ENCODE measurements around the gene JPT1. TPM values are rescaled to one million over a fixed set of nuclear protein-coding genes. Genes with fewer than 3 reads are reported as not detected.
"Not testable (repeated sequence)": the region's sequence is repeated elsewhere in the genome, so short reads cannot be mapped to it uniquely, and the experiment has no call there.

The JPT1 gene
- total RNA-seq, 1 experiment from 2014 or later = 265 TPM

DNA sequence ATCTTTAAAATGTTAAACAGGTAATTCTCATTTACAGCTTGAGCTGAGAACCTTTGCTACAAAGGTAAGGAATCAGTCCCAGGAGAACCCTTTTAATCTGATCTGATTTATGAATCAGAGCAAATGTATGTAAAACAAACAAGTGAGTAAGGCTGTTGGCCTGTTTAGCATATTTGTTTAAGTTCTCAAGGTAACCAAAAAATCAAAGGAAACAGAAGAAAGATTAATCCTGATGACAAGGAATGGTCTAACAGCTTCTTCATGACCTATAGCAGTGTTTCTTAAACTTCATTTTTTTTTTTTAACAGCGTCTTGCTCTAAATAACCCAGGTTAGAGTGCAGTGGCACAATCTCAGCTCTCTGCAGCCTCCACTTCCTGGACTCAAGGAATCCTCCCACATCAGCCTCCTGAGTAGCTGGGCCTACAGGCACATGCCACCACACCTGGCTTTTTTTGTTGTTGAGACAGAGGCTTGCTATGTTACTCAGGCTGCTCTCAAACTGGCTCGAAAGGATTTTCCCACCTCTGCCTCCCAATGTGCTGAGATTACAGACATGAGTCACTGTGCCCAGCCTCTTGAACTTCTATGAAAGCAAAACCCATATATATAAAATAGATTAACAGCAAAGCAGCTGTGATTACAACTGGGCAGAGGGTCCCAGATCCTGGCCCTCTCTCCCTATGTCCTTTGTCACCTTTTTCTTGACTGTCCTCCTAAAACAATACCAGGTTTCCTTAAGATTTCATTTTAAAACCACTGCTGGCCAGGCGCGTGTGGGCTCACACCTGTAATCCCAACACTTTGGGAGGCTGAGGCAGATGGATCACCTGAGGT is 5.1 kb upstream of the JPT1 start:
- peak overlapping the region in 2 of 3 experiments; percentile 76 to 84; a peak in 4 of 7 replicates for H3K27ac Mint-ChIP-seq
- no peak overlapping the region for H3K4me3 Mint-ChIP-seq
- no peak overlapping the region for H3K27ac ChIP-seq (ENCODE audit: insufficient read length, low read depth, low read length)
- H2AFZ ChIP-seq (ENCODE audit: low read length) = no peak overlapping the region
- peaks cover 2 to 14% (median 8%) of the 10 kb centered on the region in 3 experiments; a peak in 5 of 7 replicates for H3K36me3 Mint-ChIP-seq (ENCODE audit: insufficient read depth in 1 of 3, low read depth in 3 of 3)
- H3K9me3 ChIP-seq (ENCODE audit: control insufficient read depth, low read depth, low read length) = no peaks in the 10 kb centered on the region
- no peaks in the 10 kb centered on the region for H3K4me1 ChIP-seq (ENCODE audit: insufficient read depth, low read length)
- H3K23ac ChIP-seq (ENCODE audit: insufficient read length, low read depth, low read length) = no peak overlapping the region
- H3K14ac ChIP-seq (ENCODE audit: insufficient read depth, low read length) = no peak overlapping the region
- H4K8ac ChIP-seq (replicated peaks; ENCODE audit: insufficient read length, low read depth, low read length) = no peak overlapping the region
- no peaks in the 10 kb centered on the region for H3K23me2 ChIP-seq (ENCODE audit: insufficient read length, low read depth, low read length, poor library complexity, severe bottlenecking)
- H2AK5ac ChIP-seq (ENCODE audit: insufficient read length, low read length) = no peak overlapping the region
- no peak overlapping the region for H3K18ac ChIP-seq (ENCODE audit: insufficient read length, low read depth, low read length)
- H2BK5ac ChIP-seq (ENCODE audit: insufficient read length, low read length) = no peak overlapping the region
- H4K5ac ChIP-seq (ENCODE audit: insufficient read length, low read depth, low read length) = no peak overlapping the region
- H2BK20ac ChIP-seq (ENCODE audit: low read depth, low read length, poor library complexity, severe bottlenecking) = no peak overlapping the region
- H3K79me1 ChIP-seq (ENCODE audit: insufficient read depth, low read depth, low read length, poor library complexity, severe bottlenecking) = no peaks in the 10 kb centered on the region
- H2BK12ac ChIP-seq (ENCODE audit: insufficient read length, low read depth, low read length) = no peak overlapping the region
- H3K9me3 Mint-ChIP-seq = peaks cover 0 to 4% of the 10 kb centered on the region in 2 experiments; a peak in 1 of 5 replicates
- no peaks in the 10 kb centered on the region for H3K79me2 ChIP-seq (ENCODE audit: insufficient read depth, low read length)
- no peaks in the 10 kb centered on the region for H3K27me3 ChIP-seq (ENCODE audit: insufficient read depth, low read length)
- no peak overlapping the region for H4K91ac ChIP-seq (ENCODE audit: insufficient read length, low read depth, low read length)
- no peak overlapping the region for H3K4me2 ChIP-seq (ENCODE audit: insufficient read depth, insufficient read length, low read length)
- no peaks in the 10 kb centered on the region for H4K20me1 ChIP-seq (ENCODE audit: control insufficient read depth, insufficient read depth, insufficient read length)
- no peak for DNase-seq
- no peak overlapping the region for H3T11ph ChIP-seq (ENCODE audit: low read length)
- H2BK15ac ChIP-seq (ENCODE audit: low read depth, low read length) = no peak overlapping the region
- TF ChIP-seq, protein P1, sequence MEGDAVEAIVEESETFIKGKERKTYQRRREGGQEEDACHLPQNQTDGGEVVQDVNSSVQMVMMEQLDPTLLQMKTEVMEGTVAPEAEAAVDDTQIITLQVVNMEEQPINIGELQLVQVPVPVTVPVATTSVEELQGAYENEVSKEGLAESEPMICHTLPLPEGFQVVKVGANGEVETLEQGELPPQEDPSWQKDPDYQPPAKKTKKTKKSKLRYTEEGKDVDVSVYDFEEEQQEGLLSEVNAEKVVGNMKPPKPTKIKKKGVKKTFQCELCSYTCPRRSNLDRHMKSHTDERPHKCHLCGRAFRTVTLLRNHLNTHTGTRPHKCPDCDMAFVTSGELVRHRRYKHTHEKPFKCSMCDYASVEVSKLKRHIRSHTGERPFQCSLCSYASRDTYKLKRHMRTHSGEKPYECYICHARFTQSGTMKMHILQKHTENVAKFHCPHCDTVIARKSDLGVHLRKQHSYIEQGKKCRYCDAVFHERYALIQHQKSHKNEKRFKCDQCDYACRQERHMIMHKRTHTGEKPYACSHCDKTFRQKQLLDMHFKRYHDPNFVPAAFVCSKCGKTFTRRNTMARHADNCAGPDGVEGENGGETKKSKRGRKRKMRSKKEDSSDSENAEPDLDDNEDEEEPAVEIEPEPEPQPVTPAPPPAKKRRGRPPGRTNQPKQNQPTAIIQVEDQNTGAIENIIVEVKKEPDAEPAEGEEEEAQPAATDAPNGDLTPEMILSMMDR (conservative IDR thresholded peaks at IDR 0.05) = no peak
- no peak overlapping the region for H2BK120ac ChIP-seq (ENCODE audit: low read depth, low read length, poor library complexity, severe bottlenecking)
- H3K4ac ChIP-seq (ENCODE audit: low read depth, low read length) = no peak overlapping the region
- H3K27me3 Mint-ChIP-seq (ENCODE audit: low read depth) = peaks cover 2% of the 10 kb centered on the region; the same call in 1 of the 2 replicates
- no peak overlapping the region for H3K56ac ChIP-seq (ENCODE audit: insufficient read length, low read depth, low read length)
- no CpG with 5 or more reads among the region's 4 CpGs for WGBS (ENCODE audit: extremely low coverage, insufficient read length, low lambda C conversion rate)
- no peak overlapping the region for H3K9ac ChIP-seq (ENCODE audit: extremely low read depth, insufficient read length, low read length)
- H3K4me1 Mint-ChIP-seq = peaks cover 11 to 18% of the 10 kb centered on the region in 2 experiments

DNA sequence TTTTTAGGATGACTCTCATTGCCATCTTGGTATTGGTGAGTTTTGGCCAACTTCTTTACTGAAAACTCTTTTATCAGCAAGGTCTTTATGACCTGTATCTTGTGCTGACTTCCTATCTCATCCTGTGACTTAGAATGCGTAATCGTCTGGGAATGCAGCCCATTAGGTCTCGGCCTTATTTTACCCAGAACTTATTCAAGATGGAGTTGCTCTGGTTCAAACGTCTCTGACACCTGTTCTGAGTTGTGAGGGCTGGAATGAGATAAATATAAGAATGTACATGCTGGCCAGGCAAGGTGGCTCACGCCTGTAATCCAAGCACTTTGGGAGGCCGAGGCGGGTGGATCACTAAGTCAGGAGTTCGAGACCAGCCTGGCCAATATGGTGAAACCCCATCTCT is 4.2 kb upstream of the JPT1 start:
- peaks cover 11 to 18% of the 10 kb centered on the region in 2 experiments for H3K4me1 Mint-ChIP-seq
- not testable (repeated sequence) for H2BK20ac ChIP-seq (ENCODE audit: low read depth, low read length, poor library complexity, severe bottlenecking); H4K5ac ChIP-seq (ENCODE audit: insufficient read length, low read depth, low read length); H3K27ac ChIP-seq (ENCODE audit: insufficient read length, low read depth, low read length); H3T11ph ChIP-seq (ENCODE audit: low read length); H2BK120ac ChIP-seq (ENCODE audit: low read depth, low read length, poor library complexity, severe bottlenecking); H2AK5ac ChIP-seq (ENCODE audit: insufficient read length, low read length); H2BK15ac ChIP-seq (ENCODE audit: low read depth, low read length); H3K4me2 ChIP-seq (ENCODE audit: insufficient read depth, insufficient read length, low read length); H3K9me3 ChIP-seq (ENCODE audit: control insufficient read depth, low read depth, low read length); H3K27ac Mint-ChIP-seq; H3K4me3 Mint-ChIP-seq; H3K14ac ChIP-seq (ENCODE audit: insufficient read depth, low read length); H4K8ac ChIP-seq (replicated peaks; ENCODE audit: insufficient read length, low read depth, low read length); H3K18ac ChIP-seq (ENCODE audit: insufficient read length, low read depth, low read length); H3K9ac ChIP-seq (ENCODE audit: extremely low read depth, insufficient read length, low read length); H4K20me1 ChIP-seq (ENCODE audit: control insufficient read depth, insufficient read depth, insufficient read length); H3K27me3 ChIP-seq (ENCODE audit: insufficient read depth, low read length); H2AFZ ChIP-seq (ENCODE audit: low read length); H3K56ac ChIP-seq (ENCODE audit: insufficient read length, low read depth, low read length); H3K79me2 ChIP-seq (ENCODE audit: insufficient read depth, low read length); H2BK5ac ChIP-seq (ENCODE audit: insufficient read length, low read length); H3K23ac ChIP-seq (ENCODE audit: insufficient read length, low read depth, low read length); H3K4ac ChIP-seq (ENCODE audit: low read depth, low read length); H3K79me1 ChIP-seq (ENCODE audit: insufficient read depth, low read depth, low read length, poor library complexity, severe bottlenecking); H4K91ac ChIP-seq (ENCODE audit: insufficient read length, low read depth, low read length); H2BK12ac ChIP-seq (ENCODE audit: insufficient read length, low read depth, low read length); DNase-seq; H3K23me2 ChIP-seq (ENCODE audit: insufficient read length, low read depth, low read length, poor library complexity, severe bottlenecking); H3K9me3 Mint-ChIP-seq; H3K27me3 Mint-ChIP-seq (ENCODE audit: low read depth); H3K4me1 ChIP-seq (ENCODE audit: insufficient read depth, low read length)
- H3K36me3 Mint-ChIP-seq (ENCODE audit: insufficient read depth in 1 of 3, low read depth in 3 of 3) = peaks cover 4 to 14% (median 4%) of the 10 kb centered on the region in 3 experiments; a peak in 5 of 7 replicates
- WGBS (ENCODE audit: extremely low coverage, insufficient read length, low lambda C conversion rate) = no CpG with 5 or more reads among the region's 8 CpGs

Measured in H9 (cell line).